ENCODE measurements around the gene NOL7. TPM values are rescaled to one million over a fixed set of nuclear protein-coding genes. Genes with fewer than 3 reads are reported as not detected.

Gene NOL7
- total and polyA plus RNA-seq, 2 donors (not counting 1 experiment from before 2014, with no cell fraction given), result 24.7 to 58.3 TPM

- WGBS (ENCODE audit: insufficient coverage), result 86% methylated on average over 1 of the region's 1 CpG
- H3K9me3 Mint-ChIP-seq (ENCODE audit: insufficient read depth), result no peaks in the 10 kb centered on the region
- H3K27ac Mint-ChIP-seq, result no peak overlapping the region
- ChIA-PET POLR2A (no interaction called here), CTCF (no interaction called here)
- H3K9me3 ChIP-seq (ENCODE audit: control extremely low read depth in 1 of 3, control insufficient read depth in 2 of 3, insufficient read depth in 1 of 3, low read length in 2 of 3), result no peaks in the 10 kb centered on the region
- H3K27me3 ChIP-seq (replicated peaks in 1 of 4; ENCODE audit: control extremely low read depth in 1 of 4, control insufficient read depth in 3 of 4, insufficient read depth in 4 of 4, low read length in 3 of 4), result no peaks in the 10 kb centered on the region
- H3K4me1 Mint-ChIP-seq, result peaks cover 56% of the 10 kb centered on the region
- H2AFZ ChIP-seq (ENCODE audit: insufficient read depth, low read depth, low read length, poor library complexity, severe bottlenecking), result no peak overlapping the region
- H3K4me1 ChIP-seq (ENCODE audit: control insufficient read depth in 2 of 2, insufficient read depth in 2 of 2, low read length in 2 of 2), result peaks cover 0 to 17% of the 10 kb centered on the region in 2 donors
- no peaks in the 10 kb centered on the region for H3K27me3 Mint-ChIP-seq
- peaks cover 77% of the 10 kb centered on the region for H3K79me2 ChIP-seq (ENCODE audit: control insufficient read depth, insufficient read depth, low read length)
- TF ChIP-seq EZH2 (IDR thresholded peaks at IDR 0.05; ENCODE audit: borderline replicate concordance, insufficient read depth, low read depth, low read length, poor library complexity, severe bottlenecking), result no peak
- no peak for TF ChIP-seq CTCF (IDR thresholded peaks at IDR 0.05)
- no peak for ATAC-seq (ENCODE audit: low read depth)
- no peak overlapping the region for H3K4me3 ChIP-seq (ENCODE audit: control extremely low read depth in 1 of 5, extremely low read depth in 1 of 5, insufficient read depth in 1 of 5, low read depth in 2 of 5, low read length in 4 of 5)
- H3K4me2 ChIP-seq (replicated peaks; ENCODE audit: low read depth, low read length, poor library complexity, severe bottlenecking), result no peak overlapping the region
- intact Hi-C loops (cut with micrococcal nuclease), result no loop called here
- peaks cover 0 to 1% of the 10 kb centered on the region in 2 experiments for H3K36me3 ChIP-seq (replicated peaks in 1 of 2; ENCODE audit: control extremely low read depth in 1 of 2, control insufficient read depth in 1 of 2, extremely low read depth in 1 of 2, insufficient read depth in 2 of 2, low read length in 1 of 2)
- peaks cover 39% of the 10 kb centered on the region for H4K20me1 ChIP-seq (ENCODE audit: control insufficient read depth, insufficient read depth, low read length, poor library complexity, severe bottlenecking)
- H3K9ac ChIP-seq (ENCODE audit: low read length), result no peak overlapping the region
- no peak overlapping the region for H3K4me3 Mint-ChIP-seq
- no peak for DNase-seq
- no peak overlapping the region for H3K27ac ChIP-seq (ENCODE audit: low read length in 2 of 2)
Measured at GRCh38 chr6:13660273-13660672, 45.1 kb downstream of the NOL7 start.

- no peak for DNase-seq
- intact Hi-C loops (cut with micrococcal nuclease), result no loop called here
- Histone ChIP-seq H3K4me3 (ENCODE audit: control extremely low read depth in 1 of 5, extremely low read depth in 1 of 5, insufficient read depth in 1 of 5, low read depth in 2 of 5, low read length in 4 of 5) (no peak overlapping the region), H3K9me3 (ENCODE audit: control extremely low read depth in 1 of 3, control insufficient read depth in 2 of 3, insufficient read depth in 1 of 3, low read length in 2 of 3) (no peaks in the 10 kb centered on the region), H3K27ac (ENCODE audit: low read length in 2 of 2) (no peak overlapping the region), H3K9ac (ENCODE audit: low read length) (no peak overlapping the region), H3K36me3 (replicated peaks in 1 of 2; ENCODE audit: control extremely low read depth in 1 of 2, control insufficient read depth in 1 of 2, extremely low read depth in 1 of 2, insufficient read depth in 2 of 2, low read length in 1 of 2) (no peaks in the 10 kb centered on the region), H3K27me3 (replicated peaks in 1 of 4; ENCODE audit: control extremely low read depth in 1 of 4, control insufficient read depth in 3 of 4, insufficient read depth in 4 of 4, low read length in 3 of 4) (no peaks in the 10 kb centered on the region), H2AFZ (ENCODE audit: insufficient read depth, low read depth, low read length, poor library complexity, severe bottlenecking) (no peak overlapping the region), H3K4me2 (replicated peaks; ENCODE audit: low read depth, low read length, poor library complexity, severe bottlenecking) (no peak overlapping the region), H3K4me1 (ENCODE audit: control insufficient read depth in 2 of 2, insufficient read depth in 2 of 2, low read length in 2 of 2) (peaks cover 0 to 23% of the 10 kb centered on the region in 2 donors), H4K20me1 (ENCODE audit: control insufficient read depth, insufficient read depth, low read length, poor library complexity, severe bottlenecking) (peaks cover 45% of the 10 kb centered on the region), H3K79me2 (ENCODE audit: control insufficient read depth, insufficient read depth, low read length) (peaks cover 83% of the 10 kb centered on the region)
- TF ChIP-seq EZH2 (IDR thresholded peaks at IDR 0.05; ENCODE audit: borderline replicate concordance, insufficient read depth, low read depth, low read length, poor library complexity, severe bottlenecking), result no peak
- TF ChIP-seq CTCF (IDR thresholded peaks at IDR 0.05), result no peak
- WGBS (ENCODE audit: insufficient coverage), result no CpG with 5 or more reads among the region's 1 CpG
- CTCF ChIA-PET, result interaction anchor here (0.6 to 1.4 kb wide), 2 partner anchors 134 to 183 kb away, joined by 3 read pairs; no protein-coding TSS in a partner anchor
- H3K9me3 Mint-ChIP-seq (ENCODE audit: insufficient read depth), result no peaks in the 10 kb centered on the region
- H3K27ac Mint-ChIP-seq, result no peak overlapping the region
- H3K27me3 Mint-ChIP-seq, result no peaks in the 10 kb centered on the region
- no peak overlapping the region for H3K4me3 Mint-ChIP-seq
- POLR2A ChIA-PET, result no interaction called here
- H3K4me1 Mint-ChIP-seq, result peaks cover 59% of the 10 kb centered on the region
- no peak for ATAC-seq (ENCODE audit: low read depth)
Measured at GRCh38 chr6:13660893-13661292, 45.8 kb downstream of the NOL7 start.

Measured in B cell (primary cell).